ENCODE data around the gene APPL2. TPM values are rescaled to one million over a fixed set of nuclear protein-coding genes. Genes with fewer than 3 reads are reported as not detected.

APPL2 gene
- total RNA-seq, 1 experiment from 2014 or later: 44.1 TPM

- H3K9me2 ChIP-seq (replicated peaks; ENCODE audit: insufficient read depth, low read length): no peaks in the 10 kb centered on the region
- no peaks in the 10 kb centered on the region for H3K4me1 ChIP-seq (ENCODE audit: low read length)
- H3K27me3 ChIP-seq (ENCODE audit: low read length): no peaks in the 10 kb centered on the region
- no peak overlapping the region for H3K4me2 ChIP-seq (ENCODE audit: low read depth, low read length, poor library complexity, severe bottlenecking)
- H3K36me3 ChIP-seq (ENCODE audit: insufficient read depth, low read length): peaks cover 82% of the 10 kb centered on the region
- no peak overlapping the region for H3K4me3 ChIP-seq (ENCODE audit: low read length)
- no peak for DNase-seq
- peaks cover 16% of the 10 kb centered on the region for H3K79me2 ChIP-seq (ENCODE audit: low read length)
- H4K20me1 ChIP-seq (ENCODE audit: insufficient read depth, low read depth, low read length): no peaks in the 10 kb centered on the region
- H3K27ac ChIP-seq (ENCODE audit: low read length): no peak overlapping the region
- no peaks in the 10 kb centered on the region for H3K9me3 ChIP-seq (ENCODE audit: low read length)
- no peak overlapping the region for H2AFZ ChIP-seq (ENCODE audit: low read length)
- H3K9ac ChIP-seq (ENCODE audit: low read length): no peak overlapping the region
Measured at GRCh38 chr12:105158876-105159275, 77.1 kb downstream of the APPL2 start.

- no peaks in the 10 kb centered on the region for H3K27me3 ChIP-seq (ENCODE audit: low read length)
- no peak overlapping the region for H3K9ac ChIP-seq (ENCODE audit: low read length)
- no peaks in the 10 kb centered on the region for H4K20me1 ChIP-seq (ENCODE audit: insufficient read depth, low read depth, low read length)
- H3K9me3 ChIP-seq (ENCODE audit: low read length): no peaks in the 10 kb centered on the region
- H3K27ac ChIP-seq (ENCODE audit: low read length): no peak overlapping the region
- no peak overlapping the region for H2AFZ ChIP-seq (ENCODE audit: low read length)
- H3K4me1 ChIP-seq (ENCODE audit: low read length): no peaks in the 10 kb centered on the region
- no peak for DNase-seq
- no peaks in the 10 kb centered on the region for H3K9me2 ChIP-seq (replicated peaks; ENCODE audit: insufficient read depth, low read length)
- H3K4me2 ChIP-seq (ENCODE audit: low read depth, low read length, poor library complexity, severe bottlenecking): no peak overlapping the region
- H3K4me3 ChIP-seq (ENCODE audit: low read length): no peak overlapping the region
- peaks cover 19% of the 10 kb centered on the region for H3K79me2 ChIP-seq (ENCODE audit: low read length)
- H3K36me3 ChIP-seq (ENCODE audit: insufficient read depth, low read length): peaks cover 85% of the 10 kb centered on the region
Measured at GRCh38 chr12:105157606-105158005, 78.4 kb downstream of the APPL2 start.

GRCh38 chr12:105156260-105156659 lies 79.7 kb downstream of the APPL2 start:
- Histone ChIP-seq H3K4me1 (ENCODE audit: low read length) (no peaks in the 10 kb centered on the region), H3K4me3 (ENCODE audit: low read length) (no peak overlapping the region), H3K9me2 (replicated peaks; ENCODE audit: insufficient read depth, low read length) (no peaks in the 10 kb centered on the region), H3K9me3 (ENCODE audit: low read length) (no peaks in the 10 kb centered on the region), H2AFZ (ENCODE audit: low read length) (no peak overlapping the region), H3K9ac (ENCODE audit: low read length) (no peak overlapping the region), H3K36me3 (ENCODE audit: insufficient read depth, low read length) (peaks cover 83% of the 10 kb centered on the region), H3K27me3 (ENCODE audit: low read length) (no peaks in the 10 kb centered on the region), H3K4me2 (ENCODE audit: low read depth, low read length, poor library complexity, severe bottlenecking) (no peak overlapping the region), H3K27ac (ENCODE audit: low read length) (no peak overlapping the region), H4K20me1 (ENCODE audit: insufficient read depth, low read depth, low read length) (no peaks in the 10 kb centered on the region), H3K79me2 (ENCODE audit: low read length) (peaks cover 16% of the 10 kb centered on the region)
- no peak for DNase-seq

GRCh38 chr12:105142259-105142658 lies 93.7 kb downstream of the APPL2 start:
- Histone ChIP-seq H4K20me1 (ENCODE audit: insufficient read depth, low read depth, low read length) (no peaks in the 10 kb centered on the region), H3K27ac (ENCODE audit: low read length) (no peak overlapping the region), H3K9ac (ENCODE audit: low read length) (no peak overlapping the region), H3K79me2 (ENCODE audit: low read length) (peaks cover 27% of the 10 kb centered on the region), H2AFZ (ENCODE audit: low read length) (no peak overlapping the region), H3K4me2 (ENCODE audit: low read depth, low read length, poor library complexity, severe bottlenecking) (no peak overlapping the region), H3K27me3 (ENCODE audit: low read length) (no peaks in the 10 kb centered on the region), H3K9me2 (replicated peaks; ENCODE audit: insufficient read depth, low read length) (no peaks in the 10 kb centered on the region), H3K4me1 (ENCODE audit: low read length) (no peaks in the 10 kb centered on the region), H3K36me3 (ENCODE audit: insufficient read depth, low read length) (peaks cover 83% of the 10 kb centered on the region), H3K4me3 (ENCODE audit: low read length) (no peak overlapping the region), H3K9me3 (ENCODE audit: low read length) (no peaks in the 10 kb centered on the region)
- DNase-seq: no peak

GRCh38 chr12:105141320-105141922 lies 94.6 kb downstream of the APPL2 start:
- Histone ChIP-seq H2AFZ (ENCODE audit: low read length) (no peak overlapping the region), H4K20me1 (ENCODE audit: insufficient read depth, low read depth, low read length) (no peaks in the 10 kb centered on the region), H3K79me2 (ENCODE audit: low read length) (peaks cover 36% of the 10 kb centered on the region), H3K9me2 (replicated peaks; ENCODE audit: insufficient read depth, low read length) (no peaks in the 10 kb centered on the region), H3K4me3 (ENCODE audit: low read length) (no peak overlapping the region), H3K36me3 (ENCODE audit: insufficient read depth, low read length) (peaks cover 83% of the 10 kb centered on the region), H3K27me3 (ENCODE audit: low read length) (no peaks in the 10 kb centered on the region), H3K9ac (ENCODE audit: low read length) (no peak overlapping the region), H3K27ac (ENCODE audit: low read length) (no peak overlapping the region), H3K9me3 (ENCODE audit: low read length) (no peaks in the 10 kb centered on the region), H3K4me2 (ENCODE audit: low read depth, low read length, poor library complexity, severe bottlenecking) (no peak overlapping the region), H3K4me1 (ENCODE audit: low read length) (no peaks in the 10 kb centered on the region)
- DNase-seq: no peak

GRCh38 chr12:105138248-105138647 lies 97.7 kb downstream of the APPL2 start:
- H3K4me3 ChIP-seq (ENCODE audit: low read length): no peak overlapping the region
- DNase-seq: no peak
- no peaks in the 10 kb centered on the region; the same call in 1 of the 2 replicates for H3K4me1 ChIP-seq (ENCODE audit: low read length)
- no peaks in the 10 kb centered on the region for H3K27me3 ChIP-seq (ENCODE audit: low read length)
- peaks cover 85% of the 10 kb centered on the region for H3K36me3 ChIP-seq (ENCODE audit: insufficient read depth, low read length)
- H3K79me2 ChIP-seq (ENCODE audit: low read length): peaks cover 61% of the 10 kb centered on the region
- no peak overlapping the region for H3K4me2 ChIP-seq (ENCODE audit: low read depth, low read length, poor library complexity, severe bottlenecking)
- H3K9me2 ChIP-seq (replicated peaks; ENCODE audit: insufficient read depth, low read length): no peaks in the 10 kb centered on the region
- H4K20me1 ChIP-seq (ENCODE audit: insufficient read depth, low read depth, low read length): no peaks in the 10 kb centered on the region
- H3K9me3 ChIP-seq (ENCODE audit: low read length): no peaks in the 10 kb centered on the region
- no peak overlapping the region for H2AFZ ChIP-seq (ENCODE audit: low read length)
- no peak overlapping the region for H3K27ac ChIP-seq (ENCODE audit: low read length)
- H3K9ac ChIP-seq (ENCODE audit: low read length): no peak overlapping the region

Other genes starting within 250 kb of the APPL2 start
- gene NOPCHAP1, start 249.9 kb downstream of the APPL2 start, total RNA-seq (2014; rRNA removed; shearing (Covaris generic); ENCODE audit: low replicate concordance): 11.6 and 21.4 TPM in 2 replicates
- not detected in 2 replicates for gene ALDH1L2, start 151.7 kb downstream of the APPL2 start, total RNA-seq (2014; rRNA removed; shearing (Covaris generic); ENCODE audit: low replicate concordance)
- gene WASHC4, start 128.4 kb downstream of the APPL2 start, total RNA-seq (2014; rRNA removed; shearing (Covaris generic); ENCODE audit: low replicate concordance): 67.1 and 93.0 TPM in 2 replicates
- gene C12orf75, start 94.5 kb upstream of the APPL2 start, total RNA-seq (2014; rRNA removed; shearing (Covaris generic); ENCODE audit: low replicate concordance): 149 and 291 TPM in 2 replicates